HEK293T (cell line): ENCODE results near the gene FAH.

ENCODE experiments used
- FOXM1 ChIP-seq: fragments of 450-650 bp; IDR thresholded peaks from 2 replicates; pipeline ENCODE4 v1.6.1; 2017; ENCODE audit warnings: mild to moderate bottlenecking, borderline replicate concordance
- PKNOX1 ChIP-seq: fragments of 450-650 bp; IDR thresholded peaks from 2 replicates; pipeline ENCODE4 v1.6.1; 2016
- SP1 ChIP-seq: fragments of 450-650 bp; IDR thresholded peaks from 2 replicates; pipeline ENCODE4 v1.6.1; 2017
- SUZ12 ChIP-seq: fragments of 450-650 bp; IDR thresholded peaks from 2 replicates; pipeline ENCODE4 v1.6.1; 2016; ENCODE audit warnings: mild to moderate bottlenecking

- TF ChIP-seq SUZ12 (no peak), FOXM1 (no peak), PKNOX1 (no peak), SP1 (no peak)
Observed at GRCh38 chr15:80176443-80176842, 23.6 kb downstream of the FAH start.
